ENCODE data around the gene MPPED1. TPM values are rescaled to one million over a fixed set of nuclear protein-coding genes. Genes with fewer than 3 reads are reported as not detected.

Gene MPPED1
- total RNA-seq, 1 donor from 2014 or later, result not detected

DNA sequence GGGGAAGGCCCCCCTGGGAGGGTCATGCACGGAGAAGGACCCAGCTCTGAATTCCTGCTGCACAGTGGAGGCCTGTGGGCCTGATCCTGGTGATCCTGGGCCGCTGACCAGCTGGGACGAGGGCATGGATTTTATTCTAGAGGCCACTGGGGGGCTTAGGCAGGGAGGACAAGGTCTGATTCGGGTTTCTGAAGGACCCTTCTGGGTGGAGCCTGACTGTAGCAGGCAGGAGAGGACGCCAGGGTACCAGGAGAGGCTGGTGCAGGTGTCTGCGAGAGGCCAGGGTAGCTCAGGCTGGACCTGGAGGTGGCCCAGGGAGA, 31.3 kb downstream of the MPPED1 start:
- intact Hi-C loops (cut with micrococcal nuclease), result no loop called here

DNA sequence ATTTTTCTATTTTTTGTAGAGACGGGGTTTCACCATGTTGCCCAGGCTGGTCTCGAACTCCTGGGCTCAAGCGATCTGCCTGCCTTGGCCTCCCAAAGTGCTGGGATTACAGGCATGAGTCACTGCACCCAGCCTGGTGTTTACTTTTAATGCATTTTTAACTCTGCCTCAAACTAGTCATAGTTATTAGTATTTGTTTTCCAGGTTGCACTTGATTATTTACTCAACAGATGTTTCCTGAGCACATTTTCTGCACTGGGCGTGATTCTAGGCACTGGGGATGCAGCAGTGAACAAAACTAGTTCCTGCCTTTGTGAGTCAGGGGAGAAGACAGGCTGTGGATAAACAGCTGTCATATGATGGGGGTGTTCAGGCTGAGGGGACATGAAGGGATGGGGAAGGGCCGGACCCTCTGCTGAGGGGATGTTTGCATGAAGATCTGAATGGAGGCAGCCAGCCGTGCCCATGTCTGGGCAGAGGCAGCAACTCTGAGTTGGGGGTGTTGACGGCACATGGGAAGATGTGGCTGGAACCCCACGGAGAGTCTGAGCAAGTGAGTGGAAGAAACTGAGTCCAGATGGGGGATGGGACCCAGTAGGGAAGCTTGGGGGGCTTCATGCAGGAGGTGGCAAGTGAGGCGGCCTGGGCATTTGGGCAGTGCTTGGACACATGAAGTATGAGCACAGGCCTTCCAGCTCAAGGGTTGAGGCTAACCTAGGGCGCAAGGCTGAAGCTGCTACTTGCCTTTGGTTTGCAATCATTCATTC, 34.4 kb downstream of the MPPED1 start:
- intact Hi-C loops (cut with micrococcal nuclease), result no loop called here

DNA sequence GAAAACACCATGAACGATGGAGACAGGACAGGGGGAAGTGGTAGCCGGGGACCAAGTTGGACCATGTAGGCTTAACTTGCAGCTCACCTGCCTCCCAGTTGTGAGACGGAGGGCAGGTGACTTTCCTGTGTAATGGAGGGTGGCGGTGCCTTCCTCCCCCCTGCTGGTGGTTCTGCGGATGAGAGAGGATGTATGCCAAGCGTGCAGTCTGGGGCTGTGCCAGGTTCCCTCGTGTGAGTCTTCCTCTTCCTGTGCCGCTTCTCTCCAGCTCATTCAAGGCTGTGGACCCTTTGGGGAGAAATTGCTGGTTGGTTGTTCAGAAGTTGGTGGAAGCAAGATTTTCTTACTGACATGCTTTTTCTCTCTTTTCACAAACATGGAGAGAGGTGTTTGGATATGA, 35.1 kb downstream of the MPPED1 start:
- intact Hi-C loops (cut with micrococcal nuclease), result no loop called here

DNA sequence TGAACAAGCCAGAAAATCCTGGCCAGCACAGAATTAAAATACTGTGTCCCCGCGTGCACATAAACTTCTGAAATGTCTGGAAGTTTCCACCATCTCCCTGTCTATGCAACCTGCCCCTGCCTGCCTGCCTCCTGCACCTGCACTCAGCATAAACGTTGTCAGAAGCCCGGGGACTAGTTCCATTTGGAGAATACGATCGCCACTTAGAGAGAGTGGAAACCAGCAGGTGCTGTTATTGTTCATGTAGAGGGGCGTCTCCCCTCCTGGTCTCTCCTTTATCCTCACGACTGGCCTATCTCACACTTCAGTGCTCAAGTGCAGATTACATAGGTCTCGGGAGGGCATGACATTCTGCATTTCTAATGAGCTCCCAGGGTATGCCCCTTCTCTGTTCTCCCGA, 35.6 kb downstream of the MPPED1 start:
- intact Hi-C loops (cut with micrococcal nuclease), result no loop called here

DNA sequence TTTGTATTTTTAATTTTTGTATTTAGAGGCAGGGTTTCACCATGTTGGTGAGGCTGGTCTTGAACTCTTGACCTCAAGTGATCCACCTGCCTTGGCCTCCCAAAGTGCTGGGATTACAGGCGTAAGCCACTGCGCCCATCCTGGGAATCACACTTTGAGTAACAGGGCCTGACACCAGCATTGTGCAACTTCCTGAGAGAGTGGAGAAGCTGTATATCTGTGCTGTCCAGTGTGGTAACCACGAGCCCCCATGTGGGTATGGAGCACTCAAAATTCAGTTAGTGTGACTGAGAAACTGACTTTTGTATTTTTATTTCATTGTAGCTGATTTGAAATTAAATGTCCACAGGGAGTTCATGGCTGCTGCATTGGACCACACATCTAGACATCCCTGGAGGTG, 36.2 kb downstream of the MPPED1 start:
- intact Hi-C loops (cut with micrococcal nuclease), result no loop called here

DNA sequence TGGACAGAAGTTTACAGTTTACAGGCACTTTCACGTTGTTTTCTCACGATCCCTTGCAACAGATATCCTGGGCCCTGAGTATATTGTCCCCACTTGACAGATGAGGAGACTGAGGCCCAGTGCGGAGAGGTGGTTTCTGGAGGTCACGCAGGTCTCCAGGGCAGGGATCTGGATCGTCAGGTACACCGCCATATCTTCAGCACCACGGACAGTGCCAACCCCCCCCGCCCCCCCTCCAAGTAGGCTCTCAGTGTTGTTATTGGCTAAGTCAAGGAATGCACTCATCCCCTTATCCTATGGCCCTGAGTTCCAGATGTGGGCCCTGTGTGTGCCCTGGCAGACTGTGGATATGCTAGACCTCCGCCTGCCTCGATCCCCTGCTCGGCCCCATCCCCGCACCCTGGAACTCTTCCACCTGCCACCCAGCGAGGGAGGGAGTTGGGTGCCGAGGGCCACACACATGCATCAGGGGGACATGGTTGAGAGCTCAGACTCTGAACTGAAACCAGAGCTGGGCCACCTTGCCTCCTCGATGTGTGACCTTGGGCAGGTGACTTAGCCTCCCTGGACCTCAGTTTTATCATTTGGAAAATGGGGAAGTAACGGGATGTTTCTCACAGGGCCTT, 37.5 kb downstream of the MPPED1 start:
- intact Hi-C loops (cut with micrococcal nuclease), result no loop called here

DNA sequence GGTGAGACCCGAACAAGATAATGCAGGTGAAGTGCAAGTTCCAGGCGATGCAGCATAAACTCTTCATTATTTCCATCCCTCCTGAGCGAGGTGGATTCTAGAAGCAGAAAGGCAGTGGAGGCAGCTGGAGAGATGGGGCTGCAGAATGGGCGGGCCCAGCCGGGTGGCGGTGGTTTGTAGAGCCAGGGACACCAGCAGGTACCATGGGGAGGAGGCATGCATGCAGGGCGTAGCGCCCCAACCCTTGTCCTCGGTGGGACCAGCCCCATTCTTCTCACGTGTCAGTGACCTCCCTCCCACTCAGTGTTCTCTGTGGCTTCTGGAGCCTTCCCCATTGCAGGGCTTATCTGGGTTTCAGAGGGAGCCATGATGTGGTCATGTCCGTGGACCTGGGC, 38.0 kb downstream of the MPPED1 start:
- intact Hi-C loops (cut with micrococcal nuclease), result no loop called here

DNA sequence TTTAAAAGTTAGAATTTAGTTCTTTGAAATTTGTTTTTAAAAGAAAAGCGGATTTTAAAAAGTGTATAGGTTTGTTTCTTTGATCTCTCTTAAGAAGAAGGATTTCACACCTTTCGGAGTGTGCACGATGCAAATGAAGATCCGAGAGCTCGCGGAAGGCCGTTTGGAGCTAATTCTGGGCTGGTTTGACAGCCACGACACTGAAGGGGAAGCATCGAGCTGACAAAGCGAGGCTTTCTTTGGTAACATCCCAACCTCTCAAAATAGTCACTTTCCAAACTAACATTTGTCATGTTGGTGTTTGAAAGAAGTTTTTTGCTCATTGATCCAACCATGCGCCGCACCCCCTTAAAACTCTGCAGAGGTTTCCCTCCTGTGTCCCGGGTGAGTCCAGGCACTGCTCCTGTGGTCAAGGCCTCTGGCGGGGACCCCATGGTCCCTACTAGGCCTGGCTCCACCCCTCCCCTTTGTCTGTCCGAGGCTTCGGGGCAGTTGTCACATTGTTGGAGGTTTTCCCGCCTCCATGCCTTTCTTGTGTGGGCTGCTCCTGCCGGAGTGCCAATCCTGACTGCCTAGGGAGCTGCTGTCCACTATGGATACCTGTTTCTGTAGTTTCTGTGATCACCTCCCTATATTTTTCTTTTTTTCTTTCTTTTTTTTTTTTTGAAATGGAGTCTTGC, 39.7 kb downstream of the MPPED1 start:
- intact Hi-C loops (cut with micrococcal nuclease), result no loop called here

DNA sequence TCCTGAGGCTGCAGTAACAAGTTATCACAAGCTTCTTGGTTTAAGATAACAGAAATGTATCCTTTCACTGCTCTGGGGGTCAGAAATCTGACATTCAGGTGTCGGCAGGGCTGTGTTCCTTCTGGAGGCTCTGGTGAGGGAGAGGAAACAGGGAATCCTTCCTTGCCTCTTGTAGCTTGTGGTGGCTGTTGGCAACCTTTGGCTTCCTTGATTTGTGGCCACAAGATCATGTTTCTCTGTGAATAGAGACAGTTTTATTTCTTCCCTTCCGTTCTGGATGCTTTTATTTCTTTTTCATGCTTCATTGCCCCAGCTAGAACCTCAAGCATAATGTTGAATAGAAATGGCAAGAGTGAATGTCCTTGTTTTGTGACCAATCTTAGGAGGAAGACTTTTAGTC, 44.0 kb downstream of the MPPED1 start:
- intact Hi-C loops (cut with micrococcal nuclease), result no loop called here

DNA sequence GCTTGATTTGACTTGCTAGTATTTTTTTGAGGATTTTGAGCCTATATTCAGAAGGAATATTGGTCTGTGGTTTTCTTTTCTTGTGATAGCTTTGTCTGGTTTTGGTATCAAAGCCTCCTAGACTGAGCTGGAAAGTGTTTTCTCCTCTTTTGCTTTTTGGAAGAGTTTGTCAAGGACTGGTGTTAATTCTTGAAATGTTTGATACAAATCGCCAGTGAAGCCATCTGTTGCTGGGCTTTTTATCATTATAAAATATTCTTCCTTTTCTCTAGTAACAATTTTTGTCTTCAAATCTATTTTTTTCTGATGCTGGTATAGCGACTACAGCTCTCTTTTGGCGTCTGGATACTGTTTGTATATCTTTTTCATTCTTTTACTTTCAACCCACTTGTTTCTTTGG, 45.2 kb downstream of the MPPED1 start:
- intact Hi-C loops (cut with micrococcal nuclease), result no loop called here

DNA sequence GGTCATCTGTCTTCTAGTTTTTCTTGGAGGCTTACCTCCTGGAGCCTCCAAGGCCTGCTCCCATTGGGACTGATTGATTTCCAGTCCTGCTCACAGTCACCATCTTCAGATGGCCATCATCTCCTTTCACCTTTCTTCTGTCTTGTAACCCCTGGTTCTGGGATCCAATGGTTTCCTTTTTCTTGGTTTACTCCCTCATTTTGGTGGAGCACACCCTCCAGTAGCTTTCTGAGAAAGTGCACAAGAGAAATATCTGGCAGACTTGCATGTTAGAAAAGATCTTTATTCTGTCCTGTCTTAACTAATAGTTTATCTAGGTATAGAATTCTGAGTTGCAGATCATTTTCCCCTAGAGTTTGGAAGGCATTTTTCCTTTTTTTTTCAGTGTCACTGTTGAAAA, 50.9 kb downstream of the MPPED1 start:
- intact Hi-C loops (cut with micrococcal nuclease), result no loop called here

DNA sequence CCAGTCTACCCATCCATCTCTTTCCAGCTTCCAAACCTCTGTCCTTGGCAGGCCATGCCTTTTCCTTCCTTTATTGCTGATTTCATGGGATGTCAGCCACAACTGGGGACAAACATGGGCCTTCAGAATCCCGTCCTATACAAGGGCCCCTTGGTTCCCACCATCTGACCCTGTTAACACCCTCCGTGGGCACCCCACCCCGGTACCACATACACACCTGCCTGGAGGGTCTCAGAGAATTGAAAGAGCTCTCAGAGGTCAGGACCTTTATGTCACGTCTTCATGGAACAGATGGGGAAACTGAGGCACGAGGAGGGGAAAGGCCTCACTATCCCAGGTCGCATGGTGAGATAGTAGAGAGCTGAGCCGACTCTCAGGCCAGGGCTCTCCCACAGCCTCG, 53.0 kb downstream of the MPPED1 start:
- intact Hi-C loops (cut with micrococcal nuclease), result no loop called here

DNA sequence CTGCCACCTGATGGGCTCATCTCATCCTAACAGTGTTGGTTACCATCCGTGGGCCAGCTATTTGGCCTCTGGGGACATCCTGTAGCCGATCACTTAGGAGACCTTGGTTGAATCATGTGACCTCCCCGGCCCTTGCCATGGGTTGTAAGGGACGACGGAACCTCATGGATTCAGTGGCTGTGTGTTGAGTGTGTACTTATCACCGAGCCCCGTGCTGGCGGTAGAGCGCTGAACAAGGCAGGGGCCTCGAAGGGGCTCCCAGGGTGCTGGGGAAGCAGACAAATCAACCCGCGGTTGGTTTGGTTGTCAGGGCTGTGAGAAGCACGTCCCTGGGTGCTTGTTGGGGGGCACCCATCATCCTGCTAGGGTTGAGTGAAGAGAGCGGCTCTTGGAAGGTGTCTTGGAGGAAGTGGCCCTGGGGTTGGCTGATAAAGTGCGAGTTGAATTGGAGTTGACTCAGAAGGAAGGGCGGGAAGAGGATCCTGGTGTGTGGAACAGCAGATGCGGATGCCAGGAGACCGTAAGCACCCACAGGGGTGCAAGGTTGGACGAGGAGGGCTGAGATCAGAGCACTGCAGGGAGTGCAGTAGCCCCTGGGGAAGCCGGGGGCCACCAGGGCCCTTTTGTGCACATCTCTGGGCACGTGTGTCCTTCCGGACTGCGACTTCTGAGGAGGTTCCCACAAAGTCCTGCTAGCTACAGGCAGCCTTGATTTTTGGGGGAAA, 53.6 kb downstream of the MPPED1 start:
- intact Hi-C loops (cut with micrococcal nuclease), result no loop called here

DNA sequence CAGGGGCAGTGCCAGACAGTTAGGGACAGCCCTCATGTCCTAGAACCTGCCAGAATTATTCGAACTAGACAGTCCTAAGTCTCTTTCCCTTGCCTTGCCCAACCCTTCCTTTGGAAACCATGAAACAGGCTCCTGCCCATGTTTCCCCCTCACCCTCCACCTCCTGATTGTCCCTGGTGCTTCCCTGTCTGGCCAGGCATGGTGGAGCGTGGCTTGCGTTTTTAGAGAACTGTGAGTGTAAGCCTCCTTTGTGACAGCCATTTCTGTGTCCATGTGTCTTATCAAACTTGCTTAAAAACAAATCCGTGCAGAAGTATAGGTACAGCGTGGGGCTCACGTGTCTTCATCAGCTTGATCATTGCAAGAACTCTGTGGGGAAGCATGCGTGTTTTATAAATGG, 54.9 kb downstream of the MPPED1 start:
- intact Hi-C loops (cut with micrococcal nuclease), result no loop called here

DNA sequence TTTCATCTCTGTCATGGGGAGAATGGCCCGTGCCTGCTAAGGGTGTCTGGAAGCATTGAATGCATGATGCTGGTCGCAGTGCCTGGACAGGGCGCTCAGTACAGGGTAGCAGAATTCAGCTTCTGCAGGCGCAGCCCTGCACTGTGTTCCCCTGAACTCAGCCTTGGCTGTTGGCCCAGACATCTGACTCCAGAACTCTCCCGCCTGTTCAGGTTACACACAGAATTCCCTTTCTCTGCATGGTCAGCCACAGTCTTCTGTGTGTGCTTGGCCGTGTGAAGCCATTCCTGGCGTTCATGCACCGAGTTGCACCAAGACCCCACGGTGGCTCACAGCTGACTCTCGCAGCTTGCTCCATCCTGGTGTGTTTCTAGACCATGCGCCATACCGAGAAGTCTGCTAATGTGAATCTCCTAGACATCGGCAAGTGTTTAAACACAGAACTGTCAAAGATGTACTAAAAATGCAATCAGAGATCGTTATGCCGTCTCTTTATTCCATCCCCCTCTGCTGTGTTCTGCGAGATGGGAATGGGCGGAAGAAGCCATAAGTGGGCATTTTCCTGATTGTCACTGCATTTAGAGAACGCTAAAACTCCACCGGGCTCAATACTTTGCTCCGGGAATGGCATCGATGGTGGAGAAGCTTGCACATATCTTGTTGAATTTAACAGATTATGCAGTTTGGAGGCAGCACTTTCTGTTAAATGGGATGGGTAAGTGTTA, 55.6 kb downstream of the MPPED1 start:
- intact Hi-C loops (cut with micrococcal nuclease), result no loop called here

DNA sequence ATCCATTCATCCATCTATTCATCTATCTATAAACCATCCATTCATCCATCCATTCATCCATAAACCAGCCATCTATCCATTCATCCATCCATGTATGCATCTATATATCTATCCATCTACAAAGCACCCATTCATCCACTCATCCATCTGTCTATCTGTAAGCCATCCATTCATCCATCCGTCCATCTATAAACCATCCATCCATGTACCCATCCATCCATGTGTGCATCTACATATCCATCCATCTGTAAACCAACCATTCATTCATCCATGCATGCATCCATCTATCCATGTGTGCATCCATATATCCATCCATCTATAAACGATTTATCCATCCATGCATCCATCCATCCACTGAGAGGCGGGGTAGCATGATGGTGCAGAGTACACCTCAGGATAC, 58.4 kb downstream of the MPPED1 start:
- intact Hi-C loops (cut with micrococcal nuclease), result no loop called here

DNA sequence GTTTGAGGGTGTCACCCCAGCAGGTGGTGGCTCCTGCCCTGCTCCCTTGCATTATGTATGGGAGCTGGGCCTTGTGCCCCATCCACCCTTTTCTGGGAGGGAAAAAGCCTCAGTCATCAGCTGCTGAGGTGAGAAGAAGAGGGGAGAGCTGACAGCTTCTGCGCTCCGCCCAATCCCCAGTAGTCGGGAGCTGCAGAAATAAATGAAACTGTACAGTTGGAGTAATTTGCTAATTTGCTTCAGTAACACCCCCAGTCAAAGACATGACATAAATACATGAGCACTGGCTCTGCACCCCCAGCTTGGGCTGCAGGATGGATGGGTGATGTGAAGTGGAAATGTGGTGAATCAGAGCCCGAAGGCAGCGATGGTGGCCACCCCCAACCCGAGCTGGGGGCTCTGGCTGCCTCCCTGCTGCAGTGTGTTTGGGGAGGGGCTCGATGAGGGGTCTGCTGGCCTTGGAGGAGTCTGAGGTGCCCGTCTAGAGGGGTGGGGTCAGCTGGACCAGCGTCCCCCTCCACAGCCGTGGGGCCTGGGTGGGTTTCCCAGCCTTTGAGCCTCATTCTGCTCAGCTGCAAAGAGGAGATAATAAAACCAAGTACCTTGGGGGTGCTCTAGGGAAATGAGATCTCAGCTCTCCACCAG, 59.2 kb downstream of the MPPED1 start:
- intact Hi-C loops (cut with micrococcal nuclease), result no loop called here

DNA sequence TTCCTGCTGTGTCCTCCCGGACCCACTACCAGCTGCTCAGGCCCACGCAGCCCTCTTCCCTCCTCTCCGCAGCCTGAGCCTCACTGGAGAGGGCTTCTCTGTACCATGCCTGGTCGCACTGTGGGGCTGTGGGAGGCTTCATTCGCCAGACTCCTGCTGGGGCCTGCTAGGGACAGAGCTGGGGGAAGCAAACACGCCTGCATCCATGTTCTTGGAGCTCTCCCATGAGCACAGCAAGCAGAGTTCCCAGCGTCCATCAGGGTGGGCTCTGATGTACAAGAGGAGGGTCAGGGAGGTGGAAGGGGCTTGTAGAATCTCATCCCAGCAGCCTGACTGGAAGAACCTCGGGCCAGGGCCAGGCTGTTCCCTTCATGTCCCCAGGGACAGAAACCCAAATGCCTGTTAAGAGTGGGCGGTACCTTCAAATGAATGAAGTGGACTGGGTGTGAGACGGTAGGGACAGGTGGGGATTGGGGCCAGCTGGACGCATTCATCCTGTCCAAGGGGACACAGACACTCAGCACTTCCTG, 59.9 kb downstream of the MPPED1 start:
- intact Hi-C loops (cut with micrococcal nuclease), result no loop called here

DNA sequence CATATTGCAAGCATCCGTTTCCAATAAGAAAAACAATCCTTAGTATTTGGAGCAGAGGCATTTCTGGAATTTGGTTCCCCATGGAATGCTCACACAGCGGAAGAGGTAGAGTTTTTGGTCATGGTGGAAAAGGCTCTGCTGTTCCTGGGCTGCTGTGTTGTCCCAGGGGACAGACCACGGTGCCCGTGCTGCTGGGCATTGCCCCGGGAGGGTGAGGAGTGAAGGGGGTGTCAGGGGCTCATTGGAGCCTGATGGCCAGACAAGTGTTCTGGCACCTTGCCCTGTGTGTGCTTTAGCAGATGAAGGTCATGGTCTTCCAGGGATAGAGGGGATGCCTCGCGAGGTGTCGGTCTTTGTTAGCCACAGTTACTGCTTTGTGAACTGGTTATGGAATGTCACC, 61.2 kb downstream of the MPPED1 start:
- intact Hi-C loops (cut with micrococcal nuclease), result no loop called here

DNA sequence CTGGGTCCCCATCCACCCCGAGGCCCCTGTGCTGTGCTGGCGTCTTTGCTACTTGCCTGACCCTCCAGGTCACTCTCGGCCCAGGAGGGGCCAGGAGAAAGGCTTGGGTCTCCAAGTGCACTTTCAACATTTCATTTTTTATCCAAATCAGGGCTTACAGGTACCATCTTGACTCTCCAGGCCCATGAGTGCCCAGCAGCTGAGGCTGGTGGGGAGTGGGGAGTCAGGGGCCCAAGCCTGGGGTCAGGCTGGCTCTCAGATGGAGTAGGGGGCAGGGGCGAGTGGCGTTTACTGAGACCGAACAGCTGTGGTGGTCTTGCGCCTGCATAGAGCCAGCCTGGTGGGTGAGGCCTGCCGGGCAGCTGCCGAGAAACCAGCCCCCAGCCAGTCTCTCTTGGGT, 61.6 kb downstream of the MPPED1 start:
- intact Hi-C loops (cut with micrococcal nuclease), result no loop called here

All from T-helper 1 cell treated with Interleukin-12 subunit alpha and Interleukin-12 subunit beta and Interleukin-4 antibody, amounts not matched to agents 30 ng/mL and 1 ng/mL, for 36 hours (primary cell).